ENCODE data around the gene DZANK1.

The DZANK1 gene

GRCh38 chr20:18436847-18437246 is 30.0 kb downstream of the DZANK1 start:
- Histone ChIP-seq H3K27me3 (ENCODE audit: insufficient read depth, low read length) (no peaks in the 10 kb centered on the region), H3K27ac (ENCODE audit: low read depth, low read length) (no peak overlapping the region), H3K4me3 (ENCODE audit: low read depth, low read length) (no peak overlapping the region), H3K79me2 (ENCODE audit: control insufficient read depth, insufficient read depth, low read length, unreplicated experiment) (no peaks in the 10 kb centered on the region), H3K4me1 (ENCODE audit: control insufficient read depth, insufficient read depth, low read length, unreplicated experiment) (no peaks in the 10 kb centered on the region), H2AFZ (ENCODE audit: low read length, unreplicated experiment) (no peak overlapping the region), H3K36me3 (ENCODE audit: insufficient read depth, low read length) (no peaks in the 10 kb centered on the region)

DNA sequence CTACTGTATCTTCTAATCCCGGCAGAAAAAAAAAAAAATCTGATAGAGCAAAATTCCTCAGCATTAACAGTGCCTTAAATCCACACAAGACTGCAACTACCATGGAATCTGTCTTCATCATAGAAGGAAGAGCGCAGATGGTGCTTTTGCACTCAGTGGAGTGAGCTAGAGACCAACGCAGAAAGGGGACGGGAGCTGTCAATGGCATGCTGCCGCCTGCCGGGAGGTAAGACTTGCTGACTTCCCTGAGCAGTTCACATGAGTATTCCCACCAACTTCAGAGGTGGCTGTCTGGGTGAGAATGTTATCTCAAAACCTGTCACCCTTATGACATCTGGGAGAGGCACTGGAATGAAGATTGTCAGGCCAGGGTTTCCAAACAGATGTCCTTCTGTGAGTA is 35.6 kb downstream of the DZANK1 start:
- peaks cover 8% of the 10 kb centered on the region for H3K4me1 ChIP-seq (ENCODE audit: control insufficient read depth, insufficient read depth, low read length, unreplicated experiment)
- no peak overlapping the region for H3K27ac ChIP-seq (ENCODE audit: low read depth, low read length)
- no peaks in the 10 kb centered on the region for H3K36me3 ChIP-seq (ENCODE audit: insufficient read depth, low read length)
- H2AFZ ChIP-seq (ENCODE audit: low read length, unreplicated experiment): no peak overlapping the region
- no peaks in the 10 kb centered on the region for H3K79me2 ChIP-seq (ENCODE audit: control insufficient read depth, insufficient read depth, low read length, unreplicated experiment)
- H3K27me3 ChIP-seq (ENCODE audit: insufficient read depth, low read length): no peaks in the 10 kb centered on the region
- H3K4me3 ChIP-seq (ENCODE audit: low read depth, low read length): no peak overlapping the region

GRCh38 chr20:18430172-18430826 is 36.5 kb downstream of the DZANK1 start:
- H3K27me3 ChIP-seq (ENCODE audit: insufficient read depth, low read length): no peaks in the 10 kb centered on the region
- H3K4me1 ChIP-seq (ENCODE audit: control insufficient read depth, insufficient read depth, low read length, unreplicated experiment): peaks cover 8% of the 10 kb centered on the region
- no peak overlapping the region for H3K4me3 ChIP-seq (ENCODE audit: low read depth, low read length)
- no peak overlapping the region for H3K27ac ChIP-seq (ENCODE audit: low read depth, low read length)
- no peaks in the 10 kb centered on the region for H3K36me3 ChIP-seq (ENCODE audit: insufficient read depth, low read length)
- no peak overlapping the region for H2AFZ ChIP-seq (ENCODE audit: low read length, unreplicated experiment)
- no peaks in the 10 kb centered on the region for H3K79me2 ChIP-seq (ENCODE audit: control insufficient read depth, insufficient read depth, low read length, unreplicated experiment)

- Histone ChIP-seq H2AFZ (ENCODE audit: low read length, unreplicated experiment) (no peak overlapping the region), H3K79me2 (ENCODE audit: control insufficient read depth, insufficient read depth, low read length, unreplicated experiment) (no peaks in the 10 kb centered on the region), H3K27ac (ENCODE audit: low read depth, low read length) (no peak overlapping the region), H3K4me3 (ENCODE audit: low read depth, low read length) (no peak overlapping the region), H3K4me1 (ENCODE audit: control insufficient read depth, insufficient read depth, low read length, unreplicated experiment) (peaks cover 8% of the 10 kb centered on the region), H3K27me3 (ENCODE audit: insufficient read depth, low read length) (no peaks in the 10 kb centered on the region), H3K36me3 (ENCODE audit: insufficient read depth, low read length) (no peaks in the 10 kb centered on the region)
These were observed 38.2 kb downstream of the DZANK1 start for GRCh38 chr20:18428490-18429173.

DNA sequence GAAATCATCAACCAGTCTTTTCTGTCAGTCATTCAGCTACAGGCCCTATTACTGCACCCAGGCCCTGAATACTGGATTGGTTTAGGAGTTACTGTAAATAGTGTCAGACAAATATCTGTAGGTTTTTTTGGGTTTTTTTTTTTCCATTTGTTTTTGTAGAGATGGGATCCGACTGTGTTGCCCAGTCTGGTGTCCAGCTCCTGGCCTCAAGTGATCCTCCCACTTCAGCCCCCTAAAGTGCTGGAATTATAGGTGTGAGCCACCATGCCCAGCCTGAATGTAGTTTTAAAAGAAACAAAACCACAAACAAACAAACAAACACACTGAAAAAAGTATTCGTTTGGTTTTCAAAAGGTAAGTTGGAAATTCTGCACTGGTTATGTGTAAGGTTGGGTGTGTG is 39.6 kb downstream of the DZANK1 start:
- Histone ChIP-seq H3K4me3 (ENCODE audit: low read depth, low read length) (no peak overlapping the region), H2AFZ (ENCODE audit: low read length, unreplicated experiment) (no peak overlapping the region), H3K27me3 (ENCODE audit: insufficient read depth, low read length) (no peaks in the 10 kb centered on the region), H3K36me3 (ENCODE audit: insufficient read depth, low read length) (no peaks in the 10 kb centered on the region), H3K79me2 (ENCODE audit: control insufficient read depth, insufficient read depth, low read length, unreplicated experiment) (no peaks in the 10 kb centered on the region), H3K27ac (ENCODE audit: low read depth, low read length) (no peak overlapping the region), H3K4me1 (ENCODE audit: control insufficient read depth, insufficient read depth, low read length, unreplicated experiment) (peaks cover 8% of the 10 kb centered on the region)

DNA sequence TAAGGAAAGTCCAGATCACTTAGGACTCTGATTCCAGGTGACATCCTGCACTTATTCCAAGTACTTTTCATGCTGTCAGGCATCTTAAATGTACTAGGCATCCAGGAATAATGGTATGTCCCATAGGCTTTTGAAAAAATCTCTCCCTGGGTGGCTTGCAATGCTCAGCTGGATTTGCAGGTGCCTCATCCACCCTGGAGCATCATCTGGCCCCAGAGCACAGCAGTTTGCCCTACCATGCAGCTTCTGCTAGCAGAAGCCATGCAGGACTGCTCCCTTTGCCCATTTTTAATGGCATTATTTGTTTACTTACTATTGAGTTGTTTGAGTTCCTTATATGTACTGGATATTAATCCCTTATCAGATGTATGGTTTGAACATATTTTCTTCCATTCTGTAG is 45.2 kb downstream of the DZANK1 start:
- H3K27me3 ChIP-seq (ENCODE audit: insufficient read depth, low read length): no peaks in the 10 kb centered on the region
- H3K27ac ChIP-seq (ENCODE audit: low read depth, low read length): no peak overlapping the region
- no peaks in the 10 kb centered on the region for H3K79me2 ChIP-seq (ENCODE audit: control insufficient read depth, insufficient read depth, low read length, unreplicated experiment)
- H2AFZ ChIP-seq (ENCODE audit: low read length, unreplicated experiment): no peak overlapping the region
- no peak overlapping the region for H3K4me3 ChIP-seq (ENCODE audit: low read depth, low read length)
- no peaks in the 10 kb centered on the region for H3K36me3 ChIP-seq (ENCODE audit: insufficient read depth, low read length)
- no peaks in the 10 kb centered on the region for H3K4me1 ChIP-seq (ENCODE audit: control insufficient read depth, insufficient read depth, low read length, unreplicated experiment)

- Histone ChIP-seq H3K27me3 (ENCODE audit: insufficient read depth, low read length) (no peaks in the 10 kb centered on the region), H3K79me2 (ENCODE audit: control insufficient read depth, insufficient read depth, low read length, unreplicated experiment) (no peaks in the 10 kb centered on the region), H3K27ac (ENCODE audit: low read depth, low read length) (no peak overlapping the region), H3K36me3 (ENCODE audit: insufficient read depth, low read length) (no peaks in the 10 kb centered on the region), H3K4me1 (ENCODE audit: control insufficient read depth, insufficient read depth, low read length, unreplicated experiment) (no peaks in the 10 kb centered on the region), H3K4me3 (ENCODE audit: low read depth, low read length) (no peak overlapping the region), H2AFZ (ENCODE audit: low read length, unreplicated experiment) (no peak overlapping the region)
These were observed 50.3 kb downstream of the DZANK1 start for GRCh38 chr20:18416486-18416885.

- no peak overlapping the region for H2AFZ ChIP-seq (ENCODE audit: low read length, unreplicated experiment)
These were observed 52.7 kb downstream of the DZANK1 start for GRCh38 chr20:18414140-18414539.

DNA sequence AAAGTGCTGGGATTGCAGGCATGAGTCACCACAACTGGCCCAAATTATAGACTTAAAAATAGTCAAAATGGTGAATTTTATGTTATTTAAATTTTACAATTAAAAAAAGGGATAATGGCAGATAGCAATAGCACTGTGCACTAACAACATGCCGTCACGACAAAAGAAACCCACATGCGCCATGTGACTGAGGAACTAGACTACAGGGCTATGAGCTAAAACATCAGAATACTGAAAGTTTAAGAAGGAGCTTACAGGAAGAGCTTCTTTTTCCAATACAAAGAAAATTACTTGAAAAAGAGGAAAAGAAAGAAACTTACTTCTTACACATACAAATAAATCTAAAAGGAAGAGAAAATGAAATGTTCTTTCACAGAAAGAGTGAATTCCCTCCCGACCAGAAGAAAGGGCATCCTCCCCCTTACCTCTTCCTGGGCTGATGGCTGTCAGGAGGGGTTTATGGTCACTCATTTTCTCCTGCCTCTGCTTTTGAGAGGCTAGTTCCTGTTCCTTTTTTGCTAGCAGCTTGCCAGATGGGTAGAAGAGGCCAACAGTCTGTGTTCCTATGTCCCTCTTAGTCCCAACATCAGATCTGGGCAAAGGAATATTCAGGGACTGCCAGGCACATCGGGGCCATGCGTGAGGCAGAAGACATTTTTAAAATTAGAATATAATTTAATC is 54.5 kb downstream of the DZANK1 start:
- Histone ChIP-seq H3K27ac (ENCODE audit: low read depth, low read length) (no peak overlapping the region), H3K36me3 (ENCODE audit: insufficient read depth, low read length) (no peaks in the 10 kb centered on the region), H3K4me3 (ENCODE audit: low read depth, low read length) (no peak overlapping the region), H3K27me3 (ENCODE audit: insufficient read depth, low read length) (no peaks in the 10 kb centered on the region), H3K4me1 (ENCODE audit: control insufficient read depth, insufficient read depth, low read length, unreplicated experiment) (no peaks in the 10 kb centered on the region), H3K79me2 (ENCODE audit: control insufficient read depth, insufficient read depth, low read length, unreplicated experiment) (no peaks in the 10 kb centered on the region), H2AFZ (ENCODE audit: low read length, unreplicated experiment) (no peak overlapping the region)

More at GRCh38 chr20:18414140-18414539, 52.7 kb downstream of the DZANK1 start:
- Histone ChIP-seq H3K79me2 (ENCODE audit: control insufficient read depth, insufficient read depth, low read length, unreplicated experiment) (no peaks in the 10 kb centered on the region), H3K27me3 (ENCODE audit: insufficient read depth, low read length) (no peaks in the 10 kb centered on the region), H3K4me1 (ENCODE audit: control insufficient read depth, insufficient read depth, low read length, unreplicated experiment) (no peaks in the 10 kb centered on the region), H3K36me3 (ENCODE audit: insufficient read depth, low read length) (no peaks in the 10 kb centered on the region), H3K4me3 (ENCODE audit: low read depth, low read length) (no peak overlapping the region), H3K27ac (ENCODE audit: low read depth, low read length) (no peak overlapping the region)

DNA sequence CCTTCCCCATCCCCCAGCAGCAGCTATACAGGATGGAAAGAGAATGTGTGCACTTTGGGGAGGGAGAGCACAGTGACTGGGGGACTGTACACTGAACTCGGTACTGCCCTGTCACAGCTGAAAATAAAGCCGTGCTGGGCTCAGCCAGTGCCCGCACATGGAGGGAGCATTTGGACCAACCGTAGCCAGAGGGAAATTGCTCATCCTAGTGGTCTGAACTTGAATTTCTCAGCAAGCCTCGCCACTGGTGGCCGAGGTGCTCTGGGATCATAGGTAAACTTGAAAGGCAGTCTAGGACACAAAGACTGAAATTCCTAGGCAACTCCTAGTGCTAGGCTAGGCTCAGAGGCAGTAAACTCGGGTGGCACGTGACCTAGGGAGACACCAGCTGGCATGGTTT is 61.0 kb downstream of the DZANK1 start:
- Histone ChIP-seq H3K79me2 (ENCODE audit: control insufficient read depth, insufficient read depth, low read length, unreplicated experiment) (no peaks in the 10 kb centered on the region), H3K4me1 (ENCODE audit: control insufficient read depth, insufficient read depth, low read length, unreplicated experiment) (no peaks in the 10 kb centered on the region), H3K36me3 (ENCODE audit: insufficient read depth, low read length) (no peaks in the 10 kb centered on the region), H3K4me3 (ENCODE audit: low read depth, low read length) (no peak overlapping the region), H3K27ac (ENCODE audit: low read depth, low read length) (no peak overlapping the region), H2AFZ (ENCODE audit: low read length, unreplicated experiment) (no peak overlapping the region), H3K27me3 (ENCODE audit: insufficient read depth, low read length) (no peaks in the 10 kb centered on the region)

GRCh38 chr20:18404172-18404571 is 62.7 kb downstream of the DZANK1 start:
- Histone ChIP-seq H2AFZ (ENCODE audit: low read length, unreplicated experiment) (no peak overlapping the region), H3K4me1 (ENCODE audit: control insufficient read depth, insufficient read depth, low read length, unreplicated experiment) (no peaks in the 10 kb centered on the region), H3K36me3 (ENCODE audit: insufficient read depth, low read length) (no peaks in the 10 kb centered on the region), H3K79me2 (ENCODE audit: control insufficient read depth, insufficient read depth, low read length, unreplicated experiment) (no peaks in the 10 kb centered on the region), H3K4me3 (ENCODE audit: low read depth, low read length) (no peak overlapping the region), H3K27me3 (ENCODE audit: insufficient read depth, low read length) (no peaks in the 10 kb centered on the region), H3K27ac (ENCODE audit: low read depth, low read length) (no peak overlapping the region)
